Nucleus accumbens (tissue), 56 donors: ENCODE data around the gene MYO1B.

Experiments
- DNase-seq, 56 donors: peaks; one replicate each; lab custom pipeline; 2025; lab: John Stamatoyannopoulos, UW

MYO1B gene

GRCh38 chr2:191318037-191318728 is 73.0 kb downstream of the MYO1B start:
- DNase-seq = no peak

GRCh38 chr2:191318729-191319078 is 73.5 kb downstream of the MYO1B start:
- DNase-seq = no peak

GRCh38 chr2:191319186-191319585 is 74.0 kb downstream of the MYO1B start:
- no peak for DNase-seq

GRCh38 chr2:191320881-191321280 is 75.7 kb downstream of the MYO1B start:
- DNase-seq = no peak

- peak in 3 of 56 donors; percentile 2 to 14 (median 7) for DNase-seq
Measured at GRCh38 chr2:191321861-191322662, 76.9 kb downstream of the MYO1B start.

- no peak for DNase-seq
Measured at GRCh38 chr2:191322828-191323506, 77.8 kb downstream of the MYO1B start.

- no peak for DNase-seq
Measured at GRCh38 chr2:191325651-191326365, 80.6 kb downstream of the MYO1B start.

- DNase-seq = no peak
Measured at GRCh38 chr2:191327484-191327883, 82.3 kb downstream of the MYO1B start.

- DNase-seq = no peak
Measured at GRCh38 chr2:191328150-191328809, 83.1 kb downstream of the MYO1B start.

- DNase-seq = no peak
Measured at GRCh38 chr2:191329841-191330240, 84.6 kb downstream of the MYO1B start.

- no peak for DNase-seq
Measured at GRCh38 chr2:191333911-191334357, 88.7 kb downstream of the MYO1B start.

GRCh38 chr2:191335875-191336464 is 90.8 kb downstream of the MYO1B start:
- DNase-seq = no peak

GRCh38 chr2:191341436-191341835 is 96.2 kb downstream of the MYO1B start:
- DNase-seq = no peak

- no peak for DNase-seq
Measured at GRCh38 chr2:191343796-191344338, 98.7 kb downstream of the MYO1B start.

- no peak for DNase-seq
Measured at GRCh38 chr2:191345788-191346187, 100.6 kb downstream of the MYO1B start.

GRCh38 chr2:191347154-191347553 is 102.0 kb downstream of the MYO1B start:
- DNase-seq = no peak

GRCh38 chr2:191347881-191348280 is 102.7 kb downstream of the MYO1B start:
- DNase-seq = no peak

GRCh38 chr2:191349990-191350389 is 104.8 kb downstream of the MYO1B start:
- no peak for DNase-seq

GRCh38 chr2:191350826-191351225 is 105.6 kb downstream of the MYO1B start:
- DNase-seq = no peak

GRCh38 chr2:191351298-191351697 is 106.1 kb downstream of the MYO1B start:
- DNase-seq = no peak
